NCI-H2081 (cell line): Measurements from ENCODE around the gene WNT6.

ENCODE experiments used
- DNase-seq, 2 experiments: peaks; one replicate each; lab custom pipeline; 2025; lab: John Stamatoyannopoulos, UW

Gene WNT6

DNA sequence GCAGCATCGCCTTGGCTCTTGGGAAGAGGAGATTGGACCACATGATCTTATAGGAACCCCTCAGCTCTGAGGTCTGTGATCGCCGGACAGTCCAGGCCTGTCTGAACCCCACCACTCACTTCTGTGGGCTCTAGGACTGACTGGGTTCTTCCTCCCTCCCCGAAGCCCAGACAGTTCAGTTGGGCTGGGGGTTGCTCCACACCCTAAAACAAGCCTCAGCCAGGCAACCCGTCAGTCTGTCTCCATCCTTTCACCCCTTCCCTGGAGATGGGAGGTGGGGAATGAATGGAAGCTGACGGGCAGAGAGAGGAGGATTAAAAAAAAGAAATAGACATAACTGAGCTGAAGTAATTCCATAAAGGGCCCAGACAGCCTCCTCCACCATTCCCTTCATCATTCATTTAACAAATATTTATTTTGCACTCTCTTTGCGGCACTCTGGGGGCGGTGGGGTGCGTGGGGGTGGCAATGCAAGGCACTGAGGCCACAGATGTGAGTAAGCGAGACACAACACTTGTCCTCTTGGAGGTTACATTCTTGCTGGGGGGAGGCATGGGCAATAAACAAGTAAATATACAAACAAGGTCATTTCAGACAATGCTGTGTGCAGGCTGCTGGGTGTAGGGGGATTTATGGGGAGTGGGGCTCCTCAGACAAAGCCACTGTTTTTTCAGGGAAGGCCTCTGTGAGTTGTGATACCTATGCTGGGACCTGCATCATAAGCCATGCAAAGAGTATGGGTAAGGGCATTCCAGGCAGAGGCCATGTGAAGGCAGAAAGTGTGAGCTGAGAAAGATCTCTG, 33.9 kb downstream of the WNT6 start:
- no peak for DNase-seq

DNA sequence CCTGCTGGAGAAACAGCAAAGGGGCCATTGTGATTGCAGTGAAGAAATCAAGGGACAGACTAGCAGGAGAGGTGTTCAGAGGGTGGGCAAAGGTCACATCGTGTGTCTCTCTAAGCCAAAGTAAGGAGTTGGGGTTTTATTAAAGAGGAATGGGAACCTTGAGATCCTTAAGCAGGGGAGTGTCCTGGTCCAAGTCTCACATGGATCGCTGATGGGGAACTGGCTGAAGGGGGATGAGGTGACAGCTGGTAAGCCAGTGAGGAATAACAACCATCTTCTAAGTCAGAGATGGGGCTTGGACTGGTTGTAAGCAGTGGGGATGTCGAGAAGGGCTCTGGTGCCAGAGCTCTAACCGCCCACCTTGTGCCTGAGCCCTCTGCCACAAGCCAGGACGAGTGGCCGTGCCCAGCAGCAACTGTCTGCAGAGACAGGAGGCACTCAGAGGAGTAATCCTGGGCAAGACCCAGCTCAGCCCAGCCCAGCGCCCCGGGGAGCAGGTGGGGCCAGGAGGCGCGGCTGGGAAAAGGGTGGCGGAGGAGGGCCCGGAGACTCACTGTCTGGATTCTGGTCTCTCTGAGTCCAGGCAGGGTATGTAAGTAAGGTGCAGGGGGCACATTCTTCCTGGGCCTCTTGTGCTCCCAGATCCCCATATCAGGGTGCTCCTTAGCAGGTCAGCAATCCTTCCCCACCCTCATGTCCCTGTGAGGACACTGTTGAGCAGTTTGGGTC, 34.7 kb downstream of the WNT6 start:
- no peak for DNase-seq

DNA sequence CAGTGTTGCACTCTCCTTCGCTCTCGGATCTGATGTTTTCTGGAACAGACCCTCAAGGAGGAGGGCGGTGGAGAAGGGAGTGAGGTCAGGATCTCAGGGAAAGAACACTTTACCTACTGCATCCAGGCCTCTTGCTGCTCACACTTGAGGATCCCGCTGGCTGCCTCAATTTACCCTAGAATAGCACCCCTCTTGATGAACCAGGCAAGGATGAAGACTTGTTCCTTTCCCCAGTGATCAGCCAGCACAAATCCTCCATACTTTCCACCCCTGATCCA, 35.2 kb downstream of the WNT6 start:
- no peak for DNase-seq

DNA sequence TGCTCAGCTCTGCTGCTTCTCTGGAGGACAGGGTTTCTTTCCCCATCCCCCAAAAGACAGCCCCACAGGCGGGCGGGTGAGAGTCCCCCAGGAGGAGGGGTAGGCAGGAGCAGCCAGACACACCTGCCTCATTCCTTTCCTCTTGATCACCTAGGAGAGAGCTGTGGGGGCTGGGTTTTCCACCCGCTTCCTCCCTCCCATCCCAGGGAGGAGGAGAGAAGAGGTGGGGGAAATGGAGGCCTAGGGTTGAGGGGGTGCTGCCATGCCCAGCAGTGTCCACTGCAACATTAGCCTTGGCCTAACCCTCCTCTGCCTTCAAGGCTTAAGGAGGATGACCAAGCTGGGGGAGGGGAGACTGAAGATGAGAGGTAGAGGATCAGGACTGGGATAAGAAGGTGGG, 35.7 kb downstream of the WNT6 start:
- DNase-seq, result no peak

DNA sequence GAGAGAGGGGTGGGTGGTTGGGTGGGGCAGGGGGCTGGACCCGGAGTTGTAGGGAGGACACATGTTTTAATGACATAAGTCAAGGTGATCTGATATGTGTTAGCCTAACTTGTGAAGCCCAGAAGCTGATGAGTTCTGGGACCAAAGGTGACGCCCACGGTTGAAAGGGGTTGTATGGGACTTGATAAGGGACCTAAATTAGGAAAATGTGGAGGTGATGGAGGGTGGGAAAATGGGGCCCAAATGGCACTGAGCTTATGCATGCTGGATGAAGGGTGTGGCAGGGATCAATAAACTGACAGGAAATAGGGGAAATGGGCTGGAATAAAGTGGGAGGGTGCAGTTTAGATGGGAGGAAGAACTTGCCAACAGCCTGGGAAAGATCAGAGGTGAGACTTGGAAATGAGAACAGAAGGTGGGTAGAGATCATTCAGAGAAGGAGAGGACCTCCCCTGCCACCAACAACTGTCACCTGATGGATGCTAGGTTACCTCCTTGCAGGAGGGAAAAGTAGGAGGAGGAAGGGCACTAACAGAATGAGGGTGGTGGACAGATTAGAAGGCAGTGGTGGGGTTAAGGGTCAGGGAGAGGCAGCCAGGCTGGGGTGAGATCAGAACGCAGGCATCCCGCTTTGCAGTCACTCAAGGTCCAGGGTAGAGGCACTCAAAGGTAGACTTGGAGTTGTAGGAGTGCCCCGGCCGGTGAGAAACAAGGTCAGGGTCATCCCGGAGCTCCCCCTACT, 36.3 kb downstream of the WNT6 start:
- no peak for DNase-seq

DNA sequence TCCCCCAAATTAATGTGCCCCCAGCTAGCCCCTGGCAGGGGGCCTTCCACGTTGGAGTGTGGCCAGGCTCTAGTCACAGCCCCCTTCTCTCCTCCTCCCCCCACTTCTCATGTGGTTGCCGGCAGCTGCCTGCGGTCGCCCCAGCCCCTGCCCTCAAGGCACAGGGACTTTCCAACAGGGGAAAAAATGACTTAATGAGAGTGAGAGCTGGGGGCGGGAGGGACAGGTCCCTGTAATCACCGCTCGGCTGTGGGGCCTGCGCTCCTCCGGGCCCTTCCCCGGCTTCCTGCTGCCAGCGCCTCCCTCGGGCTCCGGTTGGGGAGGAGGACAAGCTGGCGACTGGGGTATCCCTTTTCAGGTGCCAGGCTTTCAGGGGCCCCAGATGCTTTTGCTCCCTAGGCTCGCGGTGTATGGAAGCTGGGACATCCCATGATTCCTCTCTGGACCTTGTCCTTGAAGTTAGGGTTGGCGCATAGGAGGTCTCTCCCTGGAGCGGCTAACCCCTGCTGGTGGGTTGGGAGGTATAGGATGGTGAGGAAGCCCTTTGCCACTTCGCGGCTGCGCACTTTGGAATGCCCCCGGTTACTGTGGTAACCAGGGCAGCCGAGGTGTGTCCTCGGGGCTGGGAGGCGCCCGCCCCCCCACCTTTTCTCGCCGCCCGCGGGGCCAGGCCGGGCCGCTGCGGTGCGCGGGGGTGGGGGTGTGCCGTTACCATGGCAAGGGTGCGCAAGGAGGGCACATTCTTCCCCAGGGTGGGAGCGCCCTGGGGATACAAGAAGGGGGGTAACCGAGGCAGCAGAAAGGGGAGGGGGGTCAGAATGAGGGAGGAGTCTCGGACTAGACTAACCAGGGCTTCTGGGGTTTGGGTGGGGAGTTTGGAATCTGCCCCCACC, 37.1 kb downstream of the WNT6 start:
- peak; percentile 29 to 54 for DNase-seq

DNA sequence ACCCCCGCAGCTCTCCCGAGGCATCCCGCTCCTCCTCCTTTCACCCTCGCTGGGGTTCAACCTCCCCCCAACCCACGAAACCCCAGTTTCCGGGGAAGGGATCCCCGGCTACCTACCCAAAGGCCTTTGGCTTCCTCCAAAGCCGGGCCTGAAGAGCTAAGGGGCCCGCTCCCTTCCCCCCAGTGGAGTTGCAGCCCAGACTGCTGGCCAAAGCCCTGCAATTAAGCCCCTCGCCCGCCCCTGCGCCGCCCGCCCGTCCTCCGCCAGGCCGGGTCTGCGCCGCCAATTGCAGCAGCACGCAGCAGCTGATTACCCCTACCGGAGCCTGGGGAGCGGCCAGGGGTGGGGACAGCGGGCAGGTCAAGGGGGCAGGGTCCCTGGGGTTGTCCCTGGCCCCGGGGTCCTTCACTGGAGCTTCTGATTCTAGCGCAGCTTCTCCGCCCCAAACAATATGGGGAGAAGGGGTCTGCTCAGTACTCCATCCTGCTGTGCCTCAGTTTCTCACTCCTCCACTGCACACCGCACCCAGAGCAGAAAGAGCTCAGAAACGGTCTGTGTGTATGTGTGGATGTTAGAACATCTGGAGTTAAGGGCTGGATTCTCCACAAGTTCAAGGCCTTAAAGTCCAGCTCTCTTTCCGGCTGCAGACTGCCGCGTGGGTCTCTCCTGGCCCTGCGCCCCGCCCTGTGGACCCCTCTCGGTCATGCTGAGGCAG, 37.9 kb downstream of the WNT6 start:
- no peak for DNase-seq

DNA sequence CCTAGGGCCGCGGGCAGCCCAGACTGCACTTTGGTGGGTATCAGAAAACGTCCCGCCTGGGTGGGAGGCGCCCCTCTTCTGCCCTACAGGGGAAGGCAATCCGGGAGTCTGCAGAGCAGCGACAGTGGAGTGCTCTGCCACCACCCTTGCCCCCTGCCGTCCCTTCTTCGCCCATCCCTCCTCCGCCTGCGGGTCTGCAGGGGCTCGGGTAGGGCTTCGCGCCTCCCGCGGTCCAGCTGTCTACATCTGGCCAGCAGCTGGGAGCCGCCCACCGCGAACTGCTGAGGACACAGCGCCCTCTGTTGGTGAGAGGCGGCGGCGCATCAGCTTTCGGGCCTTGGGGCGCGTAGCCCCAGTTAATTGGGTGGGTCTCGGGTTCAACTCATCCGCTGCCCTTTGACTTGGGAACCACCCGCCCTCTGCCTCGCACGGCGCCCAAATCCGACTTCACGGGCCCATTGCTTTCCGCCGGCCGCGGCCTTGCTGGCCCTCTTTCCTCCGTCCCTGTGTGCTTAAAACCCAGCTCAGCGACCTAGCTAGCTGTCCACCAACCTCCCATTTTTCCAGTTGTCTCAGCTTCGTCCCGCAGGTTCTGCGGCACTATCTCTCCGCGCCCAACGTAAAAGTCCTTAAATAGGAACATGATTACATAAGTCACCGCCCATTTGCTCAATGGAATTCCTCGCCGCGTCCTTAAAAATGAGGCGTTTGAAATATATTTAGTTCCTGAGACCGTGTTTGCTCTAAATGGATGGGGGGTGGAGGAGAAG, 38.7 kb downstream of the WNT6 start:
- peak; percentile 30 to 42 for DNase-seq

DNA sequence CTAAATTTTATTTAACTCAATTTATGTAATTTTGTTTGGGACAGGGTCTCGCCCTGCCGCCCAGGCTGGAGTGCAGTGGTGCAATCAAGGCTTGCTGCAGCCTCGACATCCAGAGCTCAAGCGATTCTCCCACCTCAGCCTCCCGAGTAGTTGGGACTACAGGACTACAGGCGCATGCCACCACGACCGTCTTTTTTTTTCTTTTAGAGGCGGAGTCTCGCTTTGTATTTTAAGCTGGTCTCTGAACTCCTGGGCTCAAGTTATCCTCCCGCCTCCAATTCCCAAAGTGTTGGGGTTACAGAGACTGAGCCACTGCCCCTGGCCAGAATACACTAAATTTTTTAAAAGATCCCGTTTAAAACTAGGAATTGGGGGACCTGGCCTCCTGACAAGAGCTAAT, 39.5 kb downstream of the WNT6 start:
- DNase-seq, result no peak

DNA sequence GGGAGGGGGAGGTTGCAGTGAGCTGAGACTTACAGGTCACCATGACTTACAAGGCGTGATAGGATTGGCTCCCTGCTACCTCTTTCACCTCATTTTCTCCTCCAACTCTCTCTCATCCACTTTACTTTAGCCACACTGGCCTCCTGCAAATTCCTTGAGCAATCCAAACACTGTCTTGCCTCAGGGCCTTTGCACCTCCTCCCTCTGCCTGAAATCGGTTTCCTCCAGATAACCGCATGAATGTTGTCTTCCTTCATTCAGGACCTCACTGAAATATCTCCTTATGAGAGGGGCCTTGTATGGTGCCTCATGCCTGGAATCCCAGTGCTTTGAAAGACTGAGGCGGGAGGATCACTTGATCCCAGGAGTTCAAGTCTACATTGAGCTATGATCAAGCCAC, 42.8 kb downstream of the WNT6 start:
- no peak for DNase-seq

DNA sequence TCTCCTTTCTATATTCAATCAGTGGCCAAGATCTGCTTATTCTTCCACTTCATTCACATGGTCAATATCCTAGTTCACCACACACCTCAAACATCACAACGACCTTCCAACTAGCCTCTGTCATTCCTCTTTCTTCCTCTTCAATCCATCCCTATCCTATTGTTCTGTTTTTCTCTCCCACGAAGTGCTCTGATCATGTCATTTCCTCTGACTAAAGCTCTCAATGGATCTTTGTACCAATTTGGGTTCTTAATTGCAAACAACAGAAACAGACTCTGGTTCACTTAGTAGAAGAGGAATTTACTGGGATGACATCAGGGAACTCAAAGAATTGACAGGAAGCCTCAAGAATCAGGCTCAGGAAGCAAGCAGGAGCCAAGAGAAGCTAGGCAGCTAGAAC, 44.6 kb downstream of the WNT6 start:
- DNase-seq, result no peak

DNA sequence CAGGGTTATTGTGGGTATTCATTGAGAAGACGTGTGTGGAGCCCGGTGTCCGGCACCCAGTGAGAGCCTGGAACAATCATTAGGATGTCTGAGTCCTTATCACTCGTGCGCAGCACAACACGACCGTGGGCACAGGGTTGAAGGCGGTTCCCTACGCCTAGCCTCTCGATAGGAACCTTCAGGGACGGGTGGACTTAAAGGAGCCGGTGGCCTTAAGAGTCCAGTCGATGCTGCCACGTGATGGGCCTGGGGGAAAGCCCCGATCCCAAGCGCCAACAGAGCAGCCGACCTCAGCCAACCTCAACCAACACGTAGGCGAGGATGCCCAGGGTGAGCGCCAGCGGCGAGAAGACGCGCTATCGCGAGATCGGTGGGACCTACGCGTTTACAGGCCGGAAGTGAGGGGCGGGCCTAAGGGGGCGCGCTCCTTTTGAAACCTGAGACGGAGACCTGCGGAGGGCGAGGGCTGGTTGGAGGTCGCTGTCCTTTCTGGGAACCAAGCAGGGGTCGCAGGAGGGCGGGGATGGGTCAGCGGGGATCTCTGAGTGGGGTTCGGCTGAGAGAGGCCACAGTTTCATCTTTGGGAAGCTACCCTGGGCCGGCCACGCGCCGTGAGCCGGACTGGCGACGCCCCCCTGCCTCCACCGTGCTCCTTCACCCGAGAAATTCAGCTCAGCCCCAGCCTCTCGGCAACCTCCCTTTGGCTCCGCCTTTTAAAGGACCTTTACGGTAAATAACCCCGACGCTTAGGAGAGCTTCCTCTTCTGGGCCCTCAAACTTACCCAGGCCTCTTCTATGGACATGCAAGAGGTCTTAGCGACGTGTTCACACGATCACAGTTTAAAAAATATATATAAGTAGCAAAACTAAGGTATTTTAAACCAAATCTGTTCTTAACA, 49.4 kb downstream of the WNT6 start:
- DNase-seq, result peak; percentile 93 to 95

DNA sequence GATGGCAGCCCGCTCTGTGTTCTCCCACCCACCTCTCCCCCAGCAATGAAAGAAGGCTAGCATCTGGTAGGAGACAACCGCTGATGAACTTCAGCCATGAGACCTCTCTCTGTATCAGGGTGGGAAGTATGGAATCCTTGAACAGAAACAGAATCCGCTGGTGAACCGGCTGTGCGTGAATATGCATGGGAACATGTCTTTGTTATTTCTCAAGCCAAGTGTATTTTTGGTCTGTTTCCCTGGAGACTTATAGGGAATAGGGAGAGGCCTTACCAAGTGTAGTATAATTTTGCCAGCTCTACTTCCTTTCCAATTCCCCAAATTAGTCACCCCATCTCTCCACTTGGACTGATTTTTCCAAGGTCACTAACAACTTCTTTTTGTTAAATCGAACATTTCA, 51.1 kb downstream of the WNT6 start:
- DNase-seq, result no peak

DNA sequence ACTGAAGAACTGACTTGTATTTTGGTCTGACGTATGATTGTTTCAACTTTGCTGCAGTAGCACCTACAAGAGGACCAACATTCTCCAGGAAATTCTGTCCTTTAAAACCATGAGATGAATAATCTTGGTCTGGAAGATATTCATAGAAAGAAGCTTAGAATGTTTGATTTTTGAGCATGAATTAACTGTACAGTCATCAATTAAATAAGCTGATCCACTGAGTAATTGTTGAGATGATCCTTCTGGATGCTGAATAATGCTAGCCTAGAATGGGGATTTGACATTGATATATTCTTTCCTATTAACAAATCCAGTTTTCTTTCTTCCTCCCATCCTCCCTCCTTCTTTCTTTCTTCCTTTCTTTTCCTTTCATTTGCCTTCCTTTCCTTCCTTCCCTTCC, 60.9 kb downstream of the WNT6 start:
- DNase-seq, result no peak
